AG04450 (cell line): Measurements from ENCODE around the gene VPS13D. TPM values are rescaled to one million over a fixed set of nuclear protein-coding genes. Genes with fewer than 3 reads are reported as not detected.
"Not testable (repeated sequence)": the region's sequence is repeated elsewhere in the genome, so short reads cannot be mapped to it uniquely, and the experiment has no call there.

ENCODE experiments used
- CTCF ChIA-PET: fragments of 300-600, 350-600 bp; formaldehyde crosslinking; extraction: SDS; loops from one replicate; lab custom pipeline; 2022; ENCODE audit warnings: antibody characterized with exemption, inconsistent platforms; lab: Charles Lee
- POLR2A ChIA-PET: fragments of 350-600 bp; formaldehyde crosslinking; extraction: SDS; loops from one replicate; lab custom pipeline; 2021; ENCODE audit warnings: antibody characterized with exemption, inconsistent platforms; lab: Yijun Ruan, JAX
- DNase-seq: peaks from one replicate; pipeline ENCODE4 v3.0.0-alpha.2; 2011; ENCODE audit warnings: low read depth, low spot score
- H3K27ac ChIP-seq: one replicate; pipeline ENCODE4 v1.5.1; 2012; ENCODE audit warnings: low read depth, low read length, control low read depth
- H3K27me3 ChIP-seq: one replicate; pipeline ENCODE4 v1.6.0; 2012; ENCODE audit warnings: low read length; ENCODE audit not compliant: control insufficient read depth, insufficient read depth
- H3K4me3 ChIP-seq: 2 replicates; pipeline ENCODE4 v1.5.1; 2011; ENCODE audit warnings: mild to moderate bottlenecking, low read depth, low read length, control low read depth
- H3K9me3 ChIP-seq: 2 replicates; pipeline ENCODE4 v1.5.1; 2012; ENCODE audit warnings: low read length; ENCODE audit not compliant: control insufficient read depth, insufficient read depth
- CTCF ChIP-seq: IDR thresholded peaks from 2 replicates; pipeline ENCODE4 v1.5.1; 2011; ENCODE audit warnings: low read depth, low read length, control low read depth, inconsistent platforms
- polyA plus RNA-seq: library from polyadenylated mRNA; depleted of rRNA; stranded (reverse); fragments of >200 nt; gene quantifications from 2 replicates; pipeline ENCODE4 v1.2.3, GENCODE V29; 2011

The VPS13D gene
- polyA plus RNA-seq, 1 experiment, result 18.3 TPM

GRCh38 chr1:12536023-12536639 lies 306.3 kb downstream of the VPS13D start:
- DNase-seq, result no peak
- no peak for TF ChIP-seq CTCF
- CTCF ChIA-PET, result interaction anchor here (0.7 kb wide), 1 partner anchor 123 kb away, joined by 3 read pairs; no protein-coding TSS in a partner anchor
- no peaks in the 10 kb centered on the region for H3K27me3 ChIP-seq
- peaks cover 5% of the 10 kb centered on the region for H3K9me3 ChIP-seq
- POLR2A ChIA-PET, result interaction anchor here (0.7 kb wide), 1 partner anchor 150 kb away, joined by 8 read pairs; no protein-coding TSS in a partner anchor
- H3K4me3 ChIP-seq, result no peak overlapping the region
- H3K27ac ChIP-seq, result no peak overlapping the region

- no peak for DNase-seq
- POLR2A ChIA-PET, result no interaction called here
- Histone ChIP-seq H3K9me3 (peaks cover 5% of the 10 kb centered on the region), H3K4me3 (no peak overlapping the region), H3K27ac (no peak overlapping the region), H3K27me3 (no peaks in the 10 kb centered on the region)
- CTCF ChIA-PET, result no interaction called here
- no peak for TF ChIP-seq CTCF
Observed at GRCh38 chr1:12537294-12537693, 307.5 kb downstream of the VPS13D start.

- H3K9me3 ChIP-seq, result peaks cover 5% of the 10 kb centered on the region
- H3K27me3 ChIP-seq, result no peaks in the 10 kb centered on the region
- TF ChIP-seq CTCF, result no peak
- ChIA-PET CTCF (no interaction called here), POLR2A (no interaction called here)
- no peak for DNase-seq
- H3K4me3 ChIP-seq, result no peak overlapping the region
- H3K27ac ChIP-seq, result no peak overlapping the region
Observed at GRCh38 chr1:12537906-12538461, 308.2 kb downstream of the VPS13D start.

GRCh38 chr1:12538536-12538935 lies 308.7 kb downstream of the VPS13D start:
- H3K4me3 ChIP-seq, H3K27me3 ChIP-seq, H3K27ac ChIP-seq, DNase-seq, H3K9me3 ChIP-seq, POLR2A ChIA-PET: not testable (repeated sequence)
- CTCF ChIA-PET, result interaction anchor here (1.6 kb wide), 1 partner anchor 10 kb away, joined by 4 read pairs; no protein-coding TSS in a partner anchor

- TF ChIP-seq CTCF, result no peak
- ChIA-PET POLR2A (interaction anchor here (1.2 to 2.5 kb wide), 3 partner anchors 11 to 78 kb away, joined by 3 to 11 read pairs (median 6); partner anchors contain the start of gene DHRS3), CTCF (interaction anchor here (0.8 to 1.6 kb wide), 3 partner anchors 11 to 78 kb away, joined by 3 to 8 read pairs (median 4); partner anchors contain the start of gene DHRS3)
- Histone ChIP-seq H3K9me3 (peaks cover 5% of the 10 kb centered on the region), H3K27me3 (no peaks in the 10 kb centered on the region), H3K4me3 (no peak overlapping the region), H3K27ac (peak overlapping the region; percentile 75)
- no peak for DNase-seq
Observed at GRCh38 chr1:12539320-12539704, 309.5 kb downstream of the VPS13D start.
